ENCODE results near the gene FMN1. TPM values are rescaled to one million over a fixed set of nuclear protein-coding genes. Genes with fewer than 3 reads are reported as not detected.

The FMN1 gene
- total RNA-seq, 1 experiment from 2014 or later = 3.9 TPM

DNA sequence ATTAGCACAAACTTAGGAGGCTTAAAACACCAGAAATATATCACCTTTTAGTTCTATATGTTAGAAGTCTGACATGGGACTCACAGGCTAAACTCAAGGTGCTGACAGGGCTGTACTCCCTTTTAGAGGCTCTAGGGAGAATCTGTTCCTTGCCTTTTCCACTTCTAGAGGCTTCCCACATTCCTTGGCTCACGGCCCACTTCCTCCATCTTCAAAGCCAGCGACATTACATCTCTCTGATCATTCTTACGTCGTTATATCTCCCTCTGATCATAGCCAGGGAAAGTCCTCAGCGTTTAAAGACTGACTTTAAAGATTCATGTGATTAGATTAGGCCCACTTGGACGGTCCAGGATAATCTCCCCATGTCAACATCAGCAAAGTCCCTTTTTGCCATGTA is 310.4 kb downstream of the FMN1 start:
- no peaks in the 10 kb centered on the region for H3K27me3 ChIP-seq (ENCODE audit: control insufficient read depth, insufficient read depth, low read length)
- DNase-seq (ENCODE audit: low read depth, low spot score) = no peak
- no peak overlapping the region for H3K4me3 ChIP-seq (ENCODE audit: low read depth in 2 of 2, low read length in 2 of 2)
- POLR2A ChIA-PET = no interaction called here
- in situ Hi-C loops (cut with HindIII; ENCODE audit: low pct_unique_long_range_greater_than_20kb, low sequenced_read_pairs) = no loop called here
- H3K27ac ChIP-seq (ENCODE audit: low read length) = no peak overlapping the region
- intact Hi-C loops (cut with micrococcal nuclease; ENCODE audit: unreplicated experiment) = no loop called here
- TF ChIP-seq POLR2AphosphoS5 (IDR thresholded peaks at IDR 0.05; ENCODE audit: low read depth, low read length) = no peak
- no peak for TF ChIP-seq TCF7L2 (IDR thresholded peaks at IDR 0.05; ENCODE audit: low read depth, low read length)
- TF ChIP-seq, protein P1, sequence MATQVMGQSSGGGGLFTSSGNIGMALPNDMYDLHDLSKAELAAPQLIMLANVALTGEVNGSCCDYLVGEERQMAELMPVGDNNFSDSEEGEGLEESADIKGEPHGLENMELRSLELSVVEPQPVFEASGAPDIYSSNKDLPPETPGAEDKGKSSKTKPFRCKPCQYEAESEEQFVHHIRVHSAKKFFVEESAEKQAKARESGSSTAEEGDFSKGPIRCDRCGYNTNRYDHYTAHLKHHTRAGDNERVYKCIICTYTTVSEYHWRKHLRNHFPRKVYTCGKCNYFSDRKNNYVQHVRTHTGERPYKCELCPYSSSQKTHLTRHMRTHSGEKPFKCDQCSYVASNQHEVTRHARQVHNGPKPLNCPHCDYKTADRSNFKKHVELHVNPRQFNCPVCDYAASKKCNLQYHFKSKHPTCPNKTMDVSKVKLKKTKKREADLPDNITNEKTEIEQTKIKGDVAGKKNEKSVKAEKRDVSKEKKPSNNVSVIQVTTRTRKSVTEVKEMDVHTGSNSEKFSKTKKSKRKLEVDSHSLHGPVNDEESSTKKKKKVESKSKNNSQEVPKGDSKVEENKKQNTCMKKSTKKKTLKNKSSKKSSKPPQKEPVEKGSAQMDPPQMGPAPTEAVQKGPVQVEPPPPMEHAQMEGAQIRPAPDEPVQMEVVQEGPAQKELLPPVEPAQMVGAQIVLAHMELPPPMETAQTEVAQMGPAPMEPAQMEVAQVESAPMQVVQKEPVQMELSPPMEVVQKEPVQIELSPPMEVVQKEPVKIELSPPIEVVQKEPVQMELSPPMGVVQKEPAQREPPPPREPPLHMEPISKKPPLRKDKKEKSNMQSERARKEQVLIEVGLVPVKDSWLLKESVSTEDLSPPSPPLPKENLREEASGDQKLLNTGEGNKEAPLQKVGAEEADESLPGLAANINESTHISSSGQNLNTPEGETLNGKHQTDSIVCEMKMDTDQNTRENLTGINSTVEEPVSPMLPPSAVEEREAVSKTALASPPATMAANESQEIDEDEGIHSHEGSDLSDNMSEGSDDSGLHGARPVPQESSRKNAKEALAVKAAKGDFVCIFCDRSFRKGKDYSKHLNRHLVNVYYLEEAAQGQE (IDR thresholded peaks at IDR 0.05; ENCODE audit: insufficient read depth in 1 of 2, low read depth in 2 of 2, low read length in 1 of 2) = no peak
- TF ChIP-seq CTCF (IDR thresholded peaks at IDR 0.05) = no peak
- no peak for TF ChIP-seq SIN3A (IDR thresholded peaks at IDR 0.05; ENCODE audit: borderline replicate concordance, insufficient read depth, low read depth, low read length)
- no peak for ATAC-seq
- CTCF ChIA-PET = no interaction called here
- H3K4me1 ChIP-seq (ENCODE audit: control insufficient read depth, insufficient read depth, low read length) = no peaks in the 10 kb centered on the region
- no peaks in the 10 kb centered on the region for H3K36me3 ChIP-seq (ENCODE audit: control insufficient read depth, insufficient read depth, low read length)
- H3K9me3 ChIP-seq (ENCODE audit: control insufficient read depth, insufficient read depth, low read depth, low read length) = no peaks in the 10 kb centered on the region
- BruUV-seq (replicated peaks) = no TSS peak

GRCh38 chr15:32882955-32883354 is 311.6 kb downstream of the FMN1 start:
- H3K9me3 ChIP-seq (ENCODE audit: control insufficient read depth, insufficient read depth, low read depth, low read length) = no peaks in the 10 kb centered on the region
- H3K27me3 ChIP-seq (ENCODE audit: control insufficient read depth, insufficient read depth, low read length) = no peaks in the 10 kb centered on the region
- no TSS peak for BruUV-seq (replicated peaks)
- DNase-seq (ENCODE audit: low read depth, low spot score) (no peak), ATAC-seq (no peak)
- POLR2A ChIA-PET = interaction anchor here (0.6 kb wide), 1 partner anchor 40 kb away, joined by 3 read pairs; no protein-coding TSS in a partner anchor
- H3K27ac ChIP-seq (ENCODE audit: low read length) = no peak overlapping the region
- intact Hi-C loops (cut with micrococcal nuclease; ENCODE audit: unreplicated experiment) = no loop called here
- no peak overlapping the region for H3K4me3 ChIP-seq (ENCODE audit: low read depth in 2 of 2, low read length in 2 of 2)
- H3K4me1 ChIP-seq (ENCODE audit: control insufficient read depth, insufficient read depth, low read length) = no peaks in the 10 kb centered on the region
- in situ Hi-C loops (cut with HindIII; ENCODE audit: low pct_unique_long_range_greater_than_20kb, low sequenced_read_pairs) = no loop called here
- no peaks in the 10 kb centered on the region for H3K36me3 ChIP-seq (ENCODE audit: control insufficient read depth, insufficient read depth, low read length)
- CTCF ChIA-PET = no interaction called here
- TF ChIP-seq, protein P1 (IDR thresholded peaks at IDR 0.05; ENCODE audit: insufficient read depth in 1 of 2, low read depth in 2 of 2, low read length in 1 of 2) = no peak
